Esophagus squamous epithelium (tissue), 4 donors: ENCODE data around the gene MIPOL1.

Experiments
- CTCF ChIP-seq, 6 experiments: fragments of 450-650 bp in 4 of 6; fragments of 200-600 bp in 2 of 6; sonication (generic) in 2 of 6; IDR thresholded peaks; one replicate each; pipeline ENCODE4 v1.5.1; 2016 to 2019; ENCODE audit warnings: antibody characterized with exemption in 6 of 6, mild to moderate bottlenecking in 4 of 6, moderate library complexity in 4 of 6
- POLR2A ChIP-seq, 4 donors: fragments of 450-650 bp; IDR thresholded peaks; one replicate each; pipeline ENCODE4 v1.6.1; 2017; ENCODE audit warnings: antibody characterized with exemption in 4 of 4, mild to moderate bottlenecking in 4 of 4, moderate library complexity in 3 of 4

- TF ChIP-seq CTCF (IDR thresholded peaks at IDR 0.05) (no peak), POLR2A (IDR thresholded peaks at IDR 0.05) (no peak)
Measured at GRCh38 chr14:37597914-37598746, 400.4 kb downstream of the MIPOL1 start.
